Osteocyte (in vitro differentiated cells): ENCODE measurements around the gene EFCAB6. TPM values are rescaled to one million over a fixed set of nuclear protein-coding genes. Genes with fewer than 3 reads are reported as not detected.

Experiments
- DNase-seq: peaks from one replicate; pipeline ENCODE4 v3.0.0; 2021; ENCODE audit warnings: mixed read lengths; ENCODE audit not compliant: unreplicated experiment; ENCODE audit errors: extremely low spot score
- H3K27ac Mint-ChIP-seq: one replicate; pipeline ENCODE4 v1.8.0; 2021; ENCODE audit warnings: mild to moderate bottlenecking, mixed read lengths; ENCODE audit not compliant: unreplicated experiment
- H3K27me3 Mint-ChIP-seq: one replicate; pipeline ENCODE4 v1.8.0; 2021; ENCODE audit warnings: mixed read lengths; ENCODE audit not compliant: unreplicated experiment
- H3K36me3 Mint-ChIP-seq: one replicate; pipeline ENCODE4 v1.8.0; 2021; ENCODE audit warnings: mixed read lengths; ENCODE audit not compliant: unreplicated experiment
- H3K4me1 Mint-ChIP-seq: one replicate; pipeline ENCODE4 v1.8.0; 2021; ENCODE audit warnings: mixed read lengths; ENCODE audit not compliant: unreplicated experiment
- H3K4me3 Mint-ChIP-seq: one replicate; pipeline ENCODE4 v1.8.0; 2021; ENCODE audit warnings: mild to moderate bottlenecking, moderate library complexity, mixed read lengths; ENCODE audit not compliant: unreplicated experiment
- H3K9me3 Mint-ChIP-seq: one replicate; pipeline ENCODE4 v1.8.0; 2021; ENCODE audit warnings: mixed read lengths; ENCODE audit not compliant: unreplicated experiment
- CTCF ChIP-seq: fragments of 200-600 bp; sonication (generic); IDR thresholded peaks from 2 replicates; pipeline ENCODE4 v1.5.0; 2021; ENCODE audit warnings: antibody characterized with exemption, mild to moderate bottlenecking, moderate library complexity
- long read RNA-seq: library from polyadenylated mRNA; unstranded; transcript quantifications from one replicate; pipeline ENCODE4 v2.0.0, GENCODE V29; 2021
- total RNA-seq: library from RNA; stranded (reverse); gene quantifications from 2 replicates; pipeline ENCODE4 v1.2.1, GENCODE V29; 2021

EFCAB6 gene
- total RNA-seq: 1.4 and 1.5 TPM in 2 replicates
- long read RNA-seq, partial matches to known transcripts: 1 of 4 reads
- long read RNA-seq, other reads (novel, unspliced or antisense): 3 of 4 reads

- peak within 1 kb of the TSS; percentile 91 for H3K4me3 Mint-ChIP-seq
Observed at GRCh38 chr22:43812149-43812842, at the start of gene EFCAB6. EFCAB6 (minus strand) TSS chr22:43812305; CDS start chr22:43782318, 29,987 bp downstream.

GRCh38 chr22:43861529-43861928 lies 49.4 kb upstream of the EFCAB6 start:
- H3K27me3 Mint-ChIP-seq: peaks cover 66% of the 10 kb centered on the region
- no peaks in the 10 kb centered on the region for H3K36me3 Mint-ChIP-seq
- DNase-seq: no peak
- H3K9me3 Mint-ChIP-seq: peaks cover 5% of the 10 kb centered on the region
- no peak for TF ChIP-seq CTCF
- peaks cover 3% of the 10 kb centered on the region for H3K4me1 Mint-ChIP-seq
- no peak overlapping the region for H3K27ac Mint-ChIP-seq
- peak overlapping the region; percentile 42 for H3K4me3 Mint-ChIP-seq

More at GRCh38 chr22:43812149-43812842, at the start of gene EFCAB6:
- peaks cover 19% of the 10 kb centered on the region for H3K4me1 Mint-ChIP-seq
- H3K27me3 Mint-ChIP-seq: peaks cover 4% of the 10 kb centered on the region
- no peaks in the 10 kb centered on the region for H3K9me3 Mint-ChIP-seq
- no peak for TF ChIP-seq CTCF
- H3K27ac Mint-ChIP-seq: peak within 1 kb of the TSS; percentile 92
- H3K36me3 Mint-ChIP-seq: peaks cover 2% of the 10 kb centered on the region
- peak; percentile 97 for DNase-seq

GRCh38 chr22:43860831-43861230 lies 48.7 kb upstream of the EFCAB6 start:
- H3K27ac Mint-ChIP-seq: no peak overlapping the region
- peaks cover 62% of the 10 kb centered on the region for H3K27me3 Mint-ChIP-seq
- no peak for TF ChIP-seq CTCF
- H3K9me3 Mint-ChIP-seq: peaks cover 5% of the 10 kb centered on the region
- no peak overlapping the region for H3K4me3 Mint-ChIP-seq
- DNase-seq: no peak
- no peaks in the 10 kb centered on the region for H3K36me3 Mint-ChIP-seq
- H3K4me1 Mint-ChIP-seq: peaks cover 3% of the 10 kb centered on the region

GRCh38 chr22:43860126-43860525 lies 48.0 kb upstream of the EFCAB6 start:
- Mint-ChIP-seq H3K27ac (no peak overlapping the region), H3K4me3 (no peak overlapping the region), H3K27me3 (peaks cover 62% of the 10 kb centered on the region), H3K4me1 (peaks cover 3% of the 10 kb centered on the region), H3K9me3 (peaks cover 5% of the 10 kb centered on the region), H3K36me3 (no peaks in the 10 kb centered on the region)
- DNase-seq: no peak
- no peak for TF ChIP-seq CTCF

GRCh38 chr22:43859621-43860020 lies 47.5 kb upstream of the EFCAB6 start:
- Mint-ChIP-seq H3K27me3 (peaks cover 57% of the 10 kb centered on the region), H3K4me1 (peaks cover 3% of the 10 kb centered on the region), H3K36me3 (no peaks in the 10 kb centered on the region), H3K4me3 (no peak overlapping the region), H3K9me3 (peaks cover 5% of the 10 kb centered on the region), H3K27ac (no peak overlapping the region)
- no peak for TF ChIP-seq CTCF
- DNase-seq: no peak
